ENCODE data around the gene PEX14. TPM values are rescaled to one million over a fixed set of nuclear protein-coding genes. Genes with fewer than 3 reads are reported as not detected.

The PEX14 gene
- total and polyA plus RNA-seq, 2 donors (not counting 3 experiments of a cell fraction or from before 2014, with no cell fraction given): 19.5 to 26.5 TPM

DNA sequence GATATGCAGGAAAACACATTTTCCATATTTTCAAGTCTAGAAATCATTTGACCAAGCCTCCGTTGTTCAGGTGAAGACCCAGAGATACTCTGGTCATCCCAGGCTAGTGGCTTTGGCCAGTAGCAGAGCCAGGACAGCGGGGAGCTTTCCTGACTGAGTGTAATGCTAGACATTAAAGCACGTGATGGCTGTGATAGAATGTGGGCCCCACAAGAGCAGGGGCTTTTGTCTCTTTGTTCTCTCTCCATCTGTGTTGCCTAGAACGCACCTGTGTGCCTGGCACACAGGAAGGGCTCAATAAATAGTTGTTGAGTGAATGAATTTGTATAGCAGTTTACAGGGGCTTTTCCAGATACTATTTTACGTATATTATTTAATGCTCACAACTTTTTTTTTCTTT is 34.0 kb upstream of the PEX14 start:
- Histone ChIP-seq H3K9me1 (replicated peaks; ENCODE audit: control insufficient read depth, extremely low read depth, insufficient read depth, low read length) (no peaks in the 10 kb centered on the region), H3K9me3 (replicated peaks; ENCODE audit: control insufficient read depth, insufficient read depth, low read length) (no peaks in the 10 kb centered on the region), H3K4me2 (ENCODE audit: insufficient read depth, low read length) (no peak overlapping the region), H3K9ac (replicated peaks; ENCODE audit: extremely low read depth, insufficient read depth, low read length) (no peak overlapping the region), H3K4me1 (ENCODE audit: control insufficient read depth, extremely low read depth, insufficient read depth, low read length) (no peaks in the 10 kb centered on the region), H3K79me2 (ENCODE audit: control insufficient read depth, insufficient read depth, low read length) (no peaks in the 10 kb centered on the region), H2AFZ (ENCODE audit: low read depth, low read length) (no peak overlapping the region), H3K27ac (ENCODE audit: insufficient read depth, low read depth, low read length) (no peak overlapping the region), H3K36me3 (ENCODE audit: control insufficient read depth in 2 of 2, extremely low read depth in 1 of 2, insufficient read depth in 2 of 2, low read length in 2 of 2) (no peaks in the 10 kb centered on the region), H3K4me3 (replicated peaks in 1 of 3; ENCODE audit: insufficient read depth in 1 of 3, low read depth in 1 of 3, low read length in 3 of 3) (no peak overlapping the region), H4K20me1 (replicated peaks; ENCODE audit: control insufficient read depth, extremely low read depth, insufficient read depth, low read length) (no peaks in the 10 kb centered on the region), H3K27me3 (ENCODE audit: control insufficient read depth in 2 of 2, insufficient read depth in 2 of 2, low read length in 2 of 2) (no peaks in the 10 kb centered on the region)
- no peak for FAIRE-seq
- no TSS peak for BruUV-seq (replicated peaks)
- POLR2A ChIA-PET: no interaction called here
- CTCF ChIA-PET: no interaction called here
- dilution Hi-C loops (cut with MboI; ENCODE audit: extremely low pct_ligation_motif_present, low sequenced_read_pairs): no loop called here
- no peak for DNase-seq (ENCODE audit: low read depth, low spot score)
- no peak for TF ChIP-seq POLR2AphosphoS5 (IDR thresholded peaks at IDR 0.05; ENCODE audit: insufficient read depth, low read depth, low read length)
- intact Hi-C loops (cut with micrococcal nuclease): no loop called here

DNA sequence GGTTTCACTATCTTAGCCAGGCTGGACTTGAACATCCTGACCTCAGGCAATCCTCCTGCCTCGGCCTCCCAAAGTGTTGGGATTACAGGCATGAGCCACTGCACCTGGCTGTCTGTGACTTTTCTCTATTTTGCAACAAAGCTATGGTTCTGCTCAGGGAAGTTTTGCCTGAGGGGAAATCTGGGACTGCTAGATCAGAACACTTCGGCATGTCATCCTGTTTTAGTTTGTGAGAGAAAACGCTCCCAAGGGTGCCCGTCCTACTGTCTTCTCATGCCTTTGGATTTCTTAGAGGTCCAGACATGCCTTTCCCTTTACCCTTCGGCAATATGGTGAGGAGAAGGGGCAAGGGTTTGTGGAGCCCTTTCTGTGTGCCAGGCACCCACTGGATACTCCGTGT is 30.5 kb upstream of the PEX14 start:
- Histone ChIP-seq H3K9ac (replicated peaks; ENCODE audit: extremely low read depth, insufficient read depth, low read length) (no peak overlapping the region), H3K4me2 (ENCODE audit: insufficient read depth, low read length) (no peak overlapping the region), H3K9me3 (replicated peaks; ENCODE audit: control insufficient read depth, insufficient read depth, low read length) (no peaks in the 10 kb centered on the region), H3K27me3 (ENCODE audit: control insufficient read depth in 2 of 2, insufficient read depth in 2 of 2, low read length in 2 of 2) (no peaks in the 10 kb centered on the region), H3K9me1 (replicated peaks; ENCODE audit: control insufficient read depth, extremely low read depth, insufficient read depth, low read length) (no peaks in the 10 kb centered on the region), H3K36me3 (ENCODE audit: control insufficient read depth in 2 of 2, extremely low read depth in 1 of 2, insufficient read depth in 2 of 2, low read length in 2 of 2) (no peaks in the 10 kb centered on the region), H2AFZ (ENCODE audit: low read depth, low read length) (no peak overlapping the region), H3K4me1 (ENCODE audit: control insufficient read depth, extremely low read depth, insufficient read depth, low read length) (no peaks in the 10 kb centered on the region), H3K79me2 (ENCODE audit: control insufficient read depth, insufficient read depth, low read length) (no peaks in the 10 kb centered on the region), H3K27ac (ENCODE audit: insufficient read depth, low read depth, low read length) (no peak overlapping the region), H4K20me1 (replicated peaks; ENCODE audit: control insufficient read depth, extremely low read depth, insufficient read depth, low read length) (no peaks in the 10 kb centered on the region), H3K4me3 (replicated peaks in 1 of 3; ENCODE audit: insufficient read depth in 1 of 3, low read depth in 1 of 3, low read length in 3 of 3) (no peak overlapping the region)
- FAIRE-seq (no peak), DNase-seq (ENCODE audit: low read depth, low spot score) (no peak)
- TF ChIP-seq, protein P1, sequence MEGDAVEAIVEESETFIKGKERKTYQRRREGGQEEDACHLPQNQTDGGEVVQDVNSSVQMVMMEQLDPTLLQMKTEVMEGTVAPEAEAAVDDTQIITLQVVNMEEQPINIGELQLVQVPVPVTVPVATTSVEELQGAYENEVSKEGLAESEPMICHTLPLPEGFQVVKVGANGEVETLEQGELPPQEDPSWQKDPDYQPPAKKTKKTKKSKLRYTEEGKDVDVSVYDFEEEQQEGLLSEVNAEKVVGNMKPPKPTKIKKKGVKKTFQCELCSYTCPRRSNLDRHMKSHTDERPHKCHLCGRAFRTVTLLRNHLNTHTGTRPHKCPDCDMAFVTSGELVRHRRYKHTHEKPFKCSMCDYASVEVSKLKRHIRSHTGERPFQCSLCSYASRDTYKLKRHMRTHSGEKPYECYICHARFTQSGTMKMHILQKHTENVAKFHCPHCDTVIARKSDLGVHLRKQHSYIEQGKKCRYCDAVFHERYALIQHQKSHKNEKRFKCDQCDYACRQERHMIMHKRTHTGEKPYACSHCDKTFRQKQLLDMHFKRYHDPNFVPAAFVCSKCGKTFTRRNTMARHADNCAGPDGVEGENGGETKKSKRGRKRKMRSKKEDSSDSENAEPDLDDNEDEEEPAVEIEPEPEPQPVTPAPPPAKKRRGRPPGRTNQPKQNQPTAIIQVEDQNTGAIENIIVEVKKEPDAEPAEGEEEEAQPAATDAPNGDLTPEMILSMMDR (IDR thresholded peaks at IDR 0.05; ENCODE audit: extremely low read depth in 1 of 2, insufficient read depth in 1 of 2, low read depth in 1 of 2, low read length in 2 of 2): no peak
- TF ChIP-seq POLR2A (IDR thresholded peaks at IDR 0.05; ENCODE audit: low read depth, low read length) (no peak), MYC (IDR thresholded peaks at IDR 0.05; ENCODE audit: low read depth, low read length) (no peak), GATA2 (IDR thresholded peaks at IDR 0.05; ENCODE audit: insufficient read depth, insufficient read length, low read depth, low read length) (no peak), FOS (IDR thresholded peaks at IDR 0.05; ENCODE audit: borderline replicate concordance, insufficient read depth, low read length) (no peak), EZH2 (IDR thresholded peaks at IDR 0.05; ENCODE audit: borderline replicate concordance, low read depth, low read length, severe bottlenecking) (no peak), POLR2AphosphoS5 (IDR thresholded peaks at IDR 0.05; ENCODE audit: insufficient read depth, low read depth, low read length) (no peak), JUN (IDR thresholded peaks at IDR 0.05; ENCODE audit: borderline replicate concordance, insufficient read depth, insufficient read length, low read depth) (no peak)
- TF ChIP-seq, protein P2, sequence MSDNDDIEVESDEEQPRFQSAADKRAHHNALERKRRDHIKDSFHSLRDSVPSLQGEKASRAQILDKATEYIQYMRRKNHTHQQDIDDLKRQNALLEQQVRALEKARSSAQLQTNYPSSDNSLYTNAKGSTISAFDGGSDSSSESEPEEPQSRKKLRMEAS (IDR thresholded peaks at IDR 0.05; ENCODE audit: insufficient read depth, insufficient read length): no peak
- POLR2A ChIA-PET: no interaction called here
- dilution Hi-C loops (cut with MboI; ENCODE audit: extremely low pct_ligation_motif_present, low sequenced_read_pairs) (no loop called here), intact Hi-C loops (cut with micrococcal nuclease) (no loop called here)
- no TSS peak for BruUV-seq (replicated peaks)
- CTCF ChIA-PET: interaction anchor here (1.2 to 1.7 kb wide), 2 partner anchors 11 to 14 kb away, joined by 3 to 4 read pairs; partner anchors contain the start of gene CENPS

All from endothelial cell of umbilical vein (primary cell).